GM23248 (cell line): ENCODE measurements around the gene CARS1. TPM values are rescaled to one million over a fixed set of nuclear protein-coding genes. Genes with fewer than 3 reads are reported as not detected.

Experiments
- DNase-seq: peaks from one replicate; pipeline ENCODE4 v3.0.0-alpha.2; 2015
- H2AFZ ChIP-seq: fragments of 200-600 bp; sonication (generic); 2 replicates; pipeline ENCODE4 v1.6.1; 2016; ENCODE audit warnings: antibody characterized with exemption
- H3F3A ChIP-seq: fragments of 200-600 bp; sonication (generic); 2 replicates; pipeline ENCODE4 v1.6.1; 2016; ENCODE audit warnings: mild to moderate bottlenecking, antibody characterized with exemption, mixed run types; ENCODE audit not compliant: insufficient read depth
- H3K27ac ChIP-seq: fragments of 200-600 bp; sonication (generic); 2 replicates; pipeline ENCODE4 v1.5.1; 2016; ENCODE audit warnings: mild to moderate bottlenecking
- H3K27me3 ChIP-seq: fragments of 200-600 bp; sonication (generic); replicated peaks from 2 replicates; pipeline ENCODE4 v1.6.1; 2016; ENCODE audit warnings: mild to moderate bottlenecking; ENCODE audit not compliant: insufficient read depth
- H3K36me3 ChIP-seq: fragments of 200-600 bp; sonication (generic); 2 replicates; pipeline ENCODE4 v1.6.1; 2016; ENCODE audit warnings: low read depth, mild to moderate bottlenecking
- H3K4me1 ChIP-seq: fragments of 200-600 bp; sonication (generic); 2 replicates; pipeline ENCODE4 v1.6.1; 2016; ENCODE audit warnings: mild to moderate bottlenecking; ENCODE audit not compliant: insufficient read depth
- H3K4me2 ChIP-seq: fragments of 200-600 bp; sonication (generic); one replicate; pipeline ENCODE4 v1.6.1; 2016; ENCODE audit warnings: mild to moderate bottlenecking; ENCODE audit not compliant: unreplicated experiment
- H3K4me3 ChIP-seq: fragments of 200-600 bp; sonication (generic); 2 replicates; pipeline ENCODE4 v1.5.1; 2016; ENCODE audit warnings: mild to moderate bottlenecking
- H3K79me2 ChIP-seq: fragments of 200-600 bp; sonication (generic); 2 replicates; pipeline ENCODE4 v1.6.1; 2016; ENCODE audit warnings: mild to moderate bottlenecking; ENCODE audit not compliant: insufficient read depth
- H3K9ac ChIP-seq: fragments of 200-600 bp; sonication (generic); 2 replicates; pipeline ENCODE4 v1.6.1; 2016; ENCODE audit warnings: mild to moderate bottlenecking
- H3K9me2 ChIP-seq: fragments of 200-600 bp; sonication (generic); 2 replicates; pipeline ENCODE4 v1.6.1; 2016; ENCODE audit warnings: mixed run types, mild to moderate bottlenecking, moderate library complexity; ENCODE audit not compliant: insufficient read depth
- H3K9me3 ChIP-seq: fragments of 200-600 bp; sonication (generic); one replicate; pipeline ENCODE4 v1.6.1; 2017; ENCODE audit warnings: low read depth
- H4K20me1 ChIP-seq: fragments of 200-600 bp; sonication (generic); 2 replicates; pipeline ENCODE4 v1.6.0; 2016; ENCODE audit not compliant: insufficient read depth
- EZH2 ChIP-seq: fragments of 200-600 bp; sonication (generic); IDR thresholded peaks from 2 replicates; pipeline ENCODE4 v1.6.1; 2018; ENCODE audit warnings: antibody characterized with exemption, mild to moderate bottlenecking; ENCODE audit not compliant: insufficient read depth, poor library complexity, severe bottlenecking
- EZH2phosphoT487 ChIP-seq: fragments of 200-600 bp; sonication (generic); IDR thresholded peaks from 2 replicates; pipeline ENCODE4 v1.6.1; 2018; ENCODE audit warnings: antibody characterized with exemption, moderate library complexity, mild to moderate bottlenecking, low read depth; ENCODE audit not compliant: insufficient read depth
- WGBS, 2 experiments: methylation state at CpG; one replicate each; pipeline ENCODE4 v1.1.6; 2015 to 2017; ENCODE audit warnings: low lambda C conversion rate in 2 of 2, low coverage in 1 of 2; ENCODE audit errors: missing lambda C conversion rate in 2 of 2; 5-methylcytosine and 5-hydroxymethylcytosine counted together
- in situ Hi-C: fragments of 300-500 bp; cut with MboI; formaldehyde crosslinking; loops from 2 replicates; pipeline ENCODE4 v1.15.0; 2020
- polyA plus RNA-seq: library from polyadenylated mRNA; unstranded; fragments of >200 nt; fragmentation: Nextera tagmentation; extraction: Ambion mirVana; gene quantifications from 2 replicates; pipeline ENCODE4 v1.2.1, GENCODE V29; 2016
- total RNA-seq: library from RNA; depleted of rRNA; stranded (reverse); fragments of >200 nt; shearing (Covaris generic); gene quantifications from 2 replicates; pipeline ENCODE4 v1.2.3, GENCODE V29; 2014

Gene CARS1
- total and polyA plus RNA-seq, 2 experiments from 2014 or later, result 111 to 115 TPM

DNA sequence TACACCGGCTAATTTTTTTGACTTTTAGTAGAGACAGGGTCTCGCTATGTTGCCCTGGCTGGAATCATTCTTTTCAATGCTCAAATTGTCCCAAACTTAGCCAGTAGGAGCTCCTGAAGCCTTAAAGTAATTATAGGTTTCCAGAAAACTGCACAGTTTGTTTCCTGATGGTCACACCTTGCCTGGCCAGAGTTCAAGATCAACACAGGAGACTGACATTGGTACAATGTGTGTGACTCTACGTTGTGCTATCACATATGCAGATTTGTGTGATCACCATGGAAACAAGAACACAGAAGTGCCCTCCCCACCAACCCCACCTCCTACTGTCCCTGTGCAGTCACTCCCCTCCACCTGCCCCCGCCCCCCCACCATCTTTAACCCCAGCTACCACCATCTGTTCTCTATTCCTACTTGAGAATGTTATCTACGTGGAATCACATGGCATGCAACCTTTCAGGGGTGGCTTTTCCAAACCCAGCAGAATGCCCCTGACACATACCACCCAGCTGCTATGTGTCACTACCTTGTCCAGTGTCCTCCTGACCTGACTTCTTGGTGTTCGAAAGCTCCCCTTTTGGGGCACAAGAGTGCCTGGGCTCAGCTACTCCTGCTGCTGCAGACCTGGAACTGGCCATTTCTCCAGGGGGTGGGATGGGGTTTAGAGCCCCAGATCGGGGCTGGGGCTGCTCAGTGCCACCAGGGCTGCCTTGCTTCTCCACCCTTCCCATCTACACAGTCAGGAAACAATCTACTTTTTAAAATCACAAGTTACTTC lies 59.0 kb downstream of the CARS1 start:
- no peak overlapping the region for H3K4me3 ChIP-seq
- peaks cover 27% of the 10 kb centered on the region; the same call in 1 of the 2 replicates for H3K36me3 ChIP-seq
- no peak overlapping the region for H3K27ac ChIP-seq
- H3K4me2 ChIP-seq, result no peak overlapping the region
- DNase-seq, result no peak
- H3K9ac ChIP-seq, result no peak overlapping the region
- peaks cover 8% of the 10 kb centered on the region for H3F3A ChIP-seq
- H3K4me1 ChIP-seq, result no peaks in the 10 kb centered on the region
- H4K20me1 ChIP-seq, result no peaks in the 10 kb centered on the region
- H3K27me3 ChIP-seq, result no peaks in the 10 kb centered on the region
- 82 to 83% methylated on average over 6 to 7 of the region's 7 CpGs for WGBS, 2 experiments
- no peak overlapping the region for H2AFZ ChIP-seq
- no peak for TF ChIP-seq EZH2
- no peak for TF ChIP-seq EZH2phosphoT487
- no peaks in the 10 kb centered on the region for H3K79me2 ChIP-seq
- H3K9me3 ChIP-seq, result no peaks in the 10 kb centered on the region
- no peaks in the 10 kb centered on the region for H3K9me2 ChIP-seq
- in situ Hi-C loops, result no loop called here

DNA sequence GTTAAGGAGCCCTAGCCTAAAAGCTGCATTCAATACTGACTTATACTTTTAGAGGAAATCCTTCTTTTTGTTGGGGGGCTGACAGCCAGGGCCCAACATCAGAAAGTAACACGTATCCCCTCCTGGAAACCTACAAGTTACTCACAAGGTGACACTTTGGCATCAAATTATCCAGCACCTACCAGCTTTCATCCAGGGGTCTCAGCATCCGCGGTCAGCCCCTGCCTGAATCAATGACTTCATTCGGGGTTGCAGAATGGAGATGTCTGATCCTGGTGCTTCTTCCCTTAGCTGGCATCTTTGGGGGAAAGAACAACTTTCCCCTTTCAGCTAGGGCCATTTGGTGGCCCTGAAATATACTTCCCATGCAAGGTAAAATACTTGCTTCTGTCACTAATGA lies 59.8 kb downstream of the CARS1 start:
- peaks cover 27% of the 10 kb centered on the region; the same call in 1 of the 2 replicates for H3K36me3 ChIP-seq
- no peaks in the 10 kb centered on the region for H3K4me1 ChIP-seq
- H4K20me1 ChIP-seq, result no peaks in the 10 kb centered on the region
- DNase-seq, result no peak
- TF ChIP-seq EZH2phosphoT487 (no peak), EZH2 (no peak)
- no peaks in the 10 kb centered on the region for H3K27me3 ChIP-seq
- peaks cover 8% of the 10 kb centered on the region for H3F3A ChIP-seq
- no peak overlapping the region for H3K27ac ChIP-seq
- in situ Hi-C loops, result no loop called here
- H3K4me2 ChIP-seq, result no peak overlapping the region
- no peaks in the 10 kb centered on the region for H3K9me3 ChIP-seq
- no peaks in the 10 kb centered on the region for H3K9me2 ChIP-seq
- no peak overlapping the region for H3K4me3 ChIP-seq
- no peaks in the 10 kb centered on the region for H3K79me2 ChIP-seq
- no peak overlapping the region for H3K9ac ChIP-seq
- no peak overlapping the region for H2AFZ ChIP-seq
- 55 to 67% methylated on average over 4 of the region's 4 CpGs for WGBS, 2 experiments

DNA sequence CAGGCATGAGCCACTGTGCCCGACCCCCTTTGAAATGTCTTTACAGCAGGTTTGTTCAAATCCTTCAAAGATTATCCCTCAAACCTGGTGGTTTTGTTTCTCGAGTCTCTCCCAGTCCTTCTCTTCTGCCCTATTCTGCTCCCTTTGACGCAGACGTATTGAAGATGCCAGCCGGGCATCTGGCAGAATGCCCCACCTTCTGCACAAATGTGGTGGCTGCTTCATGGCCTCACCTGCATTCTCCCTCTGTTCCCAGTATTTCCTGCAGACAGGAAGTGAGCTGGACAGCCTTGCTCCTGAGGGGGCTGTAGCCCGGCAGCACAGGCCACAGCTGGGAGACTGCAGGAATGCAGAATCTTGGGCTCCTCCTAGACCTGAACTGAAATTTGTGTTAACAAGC lies 60.2 kb downstream of the CARS1 start:
- Histone ChIP-seq H3F3A (peaks cover 8% of the 10 kb centered on the region), H3K9me2 (no peaks in the 10 kb centered on the region), H3K9ac (no peak overlapping the region), H2AFZ (no peak overlapping the region), H3K4me3 (no peak overlapping the region), H3K4me2 (no peak overlapping the region), H3K36me3 (peaks cover 24% of the 10 kb centered on the region; the same call in 1 of the 2 replicates), H4K20me1 (no peaks in the 10 kb centered on the region), H3K27me3 (no peaks in the 10 kb centered on the region), H3K79me2 (no peaks in the 10 kb centered on the region), H3K9me3 (no peaks in the 10 kb centered on the region), H3K4me1 (no peaks in the 10 kb centered on the region), H3K27ac (no peak overlapping the region)
- 75 to 79% methylated on average over 6 of the region's 6 CpGs for WGBS, 2 experiments
- DNase-seq, result no peak
- TF ChIP-seq EZH2 (no peak), EZH2phosphoT487 (no peak)
- in situ Hi-C loops, result no loop called here

DNA sequence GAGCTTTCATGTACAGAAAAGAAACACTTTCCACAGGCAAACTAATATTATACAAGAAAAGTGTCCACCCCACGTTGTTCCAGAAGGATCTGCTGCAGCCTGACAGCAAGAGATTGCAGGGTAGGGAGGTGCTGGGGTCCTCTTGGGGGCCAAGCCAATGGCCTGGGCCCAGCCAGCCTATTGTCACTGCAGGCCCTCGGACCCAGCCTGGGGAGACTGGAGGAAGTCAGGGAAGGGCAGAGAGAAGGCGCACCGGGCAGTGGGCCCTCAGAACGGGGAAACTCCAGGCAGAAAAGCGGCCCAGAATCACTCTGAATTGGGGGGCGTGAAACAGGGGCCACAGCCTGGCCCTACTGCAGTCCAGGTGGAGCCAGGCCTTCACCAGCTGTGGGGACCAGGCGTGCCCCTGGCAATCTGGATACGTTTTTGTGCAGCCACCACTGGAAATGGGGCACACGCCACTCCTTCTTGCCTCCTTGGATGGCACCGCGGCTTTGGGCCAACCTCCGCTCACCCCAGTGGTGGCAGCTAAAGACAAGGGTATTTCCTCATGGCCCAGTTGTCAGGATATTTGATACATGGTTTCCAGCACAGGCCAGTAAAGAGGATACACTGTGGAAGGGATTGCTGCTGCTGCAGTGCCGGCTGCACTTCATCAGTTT lies 61.2 kb downstream of the CARS1 start:
- in situ Hi-C loops, result no loop called here
- Histone ChIP-seq H2AFZ (no peak overlapping the region), H3K27me3 (no peaks in the 10 kb centered on the region), H3K9me2 (no peaks in the 10 kb centered on the region), H3K79me2 (peaks cover 6% of the 10 kb centered on the region), H3K9me3 (no peaks in the 10 kb centered on the region), H3K4me2 (no peak overlapping the region), H3K4me1 (no peaks in the 10 kb centered on the region), H3K36me3 (peaks cover 14% of the 10 kb centered on the region; the same call in 1 of the 2 replicates), H3K27ac (no peak overlapping the region), H3K9ac (no peak overlapping the region), H4K20me1 (no peaks in the 10 kb centered on the region), H3K4me3 (no peak overlapping the region), H3F3A (peaks cover 12% of the 10 kb centered on the region)
- DNase-seq, result no peak
- TF ChIP-seq EZH2, result no peak
- TF ChIP-seq EZH2phosphoT487, result no peak
- WGBS, 2 experiments, result 68 to 80% methylated on average over 13 to 14 of the region's 14 CpGs
